NCI-H2196 (cell line): Measurements from ENCODE around the gene CCDC17.

Source experiments
- DNase-seq: peaks from one replicate; lab custom pipeline; 2025; ENCODE audit not compliant: unreplicated experiment; lab: John Stamatoyannopoulos, UW

The CCDC17 gene

DNA sequence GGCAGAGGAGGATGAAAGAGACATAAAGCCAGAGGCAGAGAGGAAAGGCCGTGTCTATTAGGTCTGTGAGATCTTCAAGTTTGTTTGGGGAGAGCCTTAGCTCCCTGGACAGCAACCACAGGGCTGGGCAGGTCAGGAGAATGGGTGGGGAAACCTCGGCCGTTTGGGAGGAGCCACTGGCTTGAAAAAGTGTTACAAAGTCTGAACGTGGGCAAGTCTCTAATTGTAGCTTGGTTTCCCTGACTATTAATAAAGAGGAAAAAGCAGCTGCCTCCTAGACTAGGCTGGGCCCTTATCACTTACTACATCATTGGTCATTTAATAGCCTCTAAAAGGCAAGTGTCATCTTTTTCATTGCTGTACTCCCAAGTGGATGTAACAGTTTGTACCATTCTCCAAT lies at the start of gene CCDC17:
Gene CCDC17, minus strand, starts transcription at position 83 of the 400 bp plus-strand sequence. CDS start 145 bp downstream, outside the sequence.
- no peak for DNase-seq

DNA sequence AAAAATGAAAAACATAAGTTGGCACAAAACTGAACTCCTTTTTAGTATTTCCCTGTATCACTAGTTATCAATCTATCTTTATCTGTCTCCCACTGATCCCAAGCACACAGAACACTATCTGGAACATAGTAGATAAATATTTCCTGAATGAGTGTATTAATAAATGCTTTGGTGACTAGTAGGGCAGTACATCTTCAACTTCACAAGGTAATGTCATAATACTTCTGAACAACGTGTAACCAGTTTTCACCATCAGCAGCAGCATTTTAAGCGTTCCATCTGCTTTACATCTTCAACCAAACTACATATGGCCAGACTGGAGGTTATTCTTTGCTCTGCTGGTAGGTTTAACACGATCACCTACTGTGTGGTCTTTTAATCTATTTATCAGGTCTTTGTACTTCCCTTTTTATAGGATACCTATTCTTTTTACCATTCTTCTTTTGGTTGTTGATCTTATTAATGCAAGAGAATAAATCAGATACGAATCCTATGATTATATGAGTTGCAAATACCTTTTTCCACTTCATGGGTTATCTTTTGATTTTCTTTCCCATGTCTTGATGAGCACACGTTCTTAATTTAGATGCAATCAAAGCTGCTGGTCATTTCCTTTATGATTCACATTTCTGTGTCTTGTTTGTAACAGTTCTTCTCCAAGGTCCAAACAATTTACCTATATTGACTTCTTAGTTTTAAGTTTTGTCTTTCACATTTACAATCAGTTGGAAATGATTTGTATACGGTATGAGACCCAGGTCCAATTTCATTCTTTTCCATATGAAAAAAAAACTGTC lies 46.2 kb upstream of the CCDC17 start:
- no peak for DNase-seq

DNA sequence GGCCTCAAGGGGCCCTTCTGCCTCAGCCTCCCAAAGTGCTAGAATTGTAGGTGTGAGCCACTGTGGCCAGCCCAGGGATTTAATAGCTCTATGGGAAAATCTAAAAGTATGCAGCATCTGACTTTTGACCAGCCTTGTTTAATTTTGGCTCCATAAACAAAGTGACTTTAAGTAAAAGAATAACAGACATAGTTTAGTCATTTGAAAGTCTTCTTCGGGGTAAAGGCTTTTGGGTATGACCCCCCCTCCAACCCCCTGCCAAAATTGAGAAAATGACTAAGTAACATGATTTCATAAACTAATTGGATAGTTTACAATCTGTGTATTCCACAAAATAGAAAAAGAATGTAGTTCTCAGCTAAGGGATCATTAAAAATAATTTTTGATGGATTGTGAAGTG lies 45.5 kb upstream of the CCDC17 start:
- no peak for DNase-seq

DNA sequence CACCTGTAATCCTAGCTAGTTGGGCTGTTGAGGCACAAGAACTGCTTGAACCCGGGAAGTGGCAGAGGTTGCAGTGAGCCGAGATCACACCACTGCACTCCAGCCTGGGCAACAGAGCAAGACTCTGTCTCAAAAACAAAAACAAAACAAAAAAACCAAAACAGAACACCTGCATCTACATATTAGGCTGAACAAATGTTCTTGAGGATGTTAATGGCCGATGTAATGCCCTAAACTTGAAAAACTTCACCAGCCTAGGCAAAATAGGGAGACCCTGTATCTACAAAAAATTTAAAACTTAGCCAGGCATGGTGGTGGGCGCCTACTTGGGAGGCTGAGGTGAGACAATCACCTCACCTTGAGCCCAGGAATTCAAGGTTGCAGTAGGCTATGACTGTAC lies 44.7 kb upstream of the CCDC17 start:
- DNase-seq, result no peak

DNA sequence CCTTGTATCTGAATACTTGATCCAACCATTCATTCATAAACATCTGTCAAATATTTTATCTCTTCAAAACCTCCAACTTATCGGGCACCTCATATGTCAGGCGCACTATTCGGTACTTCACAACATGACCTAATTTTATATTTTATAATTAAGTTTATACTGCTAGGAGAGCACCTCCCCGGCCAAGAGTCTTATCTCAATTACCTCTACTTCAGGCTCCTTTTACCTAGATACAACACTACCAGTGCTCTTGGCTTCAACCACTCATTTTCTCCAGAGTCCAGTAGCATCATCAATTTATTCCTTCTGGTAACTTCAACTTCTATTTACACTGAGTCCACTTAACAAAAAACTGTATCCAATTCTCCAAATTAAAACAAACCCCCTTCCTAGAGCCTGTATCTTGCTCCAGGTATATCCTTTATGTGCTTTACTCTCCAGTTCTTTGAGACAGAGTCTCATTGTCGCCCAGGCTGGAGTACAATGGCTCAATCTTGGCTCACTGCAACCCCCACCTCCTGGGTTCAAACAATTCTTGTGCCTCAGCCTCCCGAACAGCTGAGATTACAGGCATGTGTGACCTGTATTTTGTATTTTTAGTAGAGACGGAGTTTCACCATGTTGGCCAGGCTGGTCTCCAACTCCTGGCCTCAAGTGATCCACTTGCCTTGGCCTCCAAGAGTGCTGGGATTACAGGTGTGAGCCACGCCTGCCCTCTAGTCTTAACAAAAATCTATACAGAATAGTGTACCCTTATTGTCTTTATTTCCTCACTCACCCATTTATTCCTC lies 43.7 kb upstream of the CCDC17 start:
- DNase-seq, result no peak

DNA sequence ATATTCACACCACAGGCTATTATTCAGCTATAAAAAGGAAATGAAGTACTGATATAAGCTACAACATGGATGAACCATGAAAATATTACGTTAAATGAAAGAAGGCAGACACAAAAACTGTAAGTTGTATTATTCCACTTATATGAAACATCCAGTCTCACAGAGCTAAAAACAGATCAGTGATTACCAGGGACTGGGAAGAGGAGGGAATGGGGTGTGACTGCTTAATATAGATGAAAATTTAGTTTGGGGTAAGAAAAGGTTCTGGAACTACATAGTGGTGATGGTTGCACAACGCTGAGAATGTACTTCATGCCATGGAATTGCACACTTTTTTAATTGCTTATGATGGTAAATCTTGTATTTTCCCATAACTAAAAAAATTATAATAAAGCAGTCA lies 43.0 kb upstream of the CCDC17 start:
- DNase-seq, result no peak

DNA sequence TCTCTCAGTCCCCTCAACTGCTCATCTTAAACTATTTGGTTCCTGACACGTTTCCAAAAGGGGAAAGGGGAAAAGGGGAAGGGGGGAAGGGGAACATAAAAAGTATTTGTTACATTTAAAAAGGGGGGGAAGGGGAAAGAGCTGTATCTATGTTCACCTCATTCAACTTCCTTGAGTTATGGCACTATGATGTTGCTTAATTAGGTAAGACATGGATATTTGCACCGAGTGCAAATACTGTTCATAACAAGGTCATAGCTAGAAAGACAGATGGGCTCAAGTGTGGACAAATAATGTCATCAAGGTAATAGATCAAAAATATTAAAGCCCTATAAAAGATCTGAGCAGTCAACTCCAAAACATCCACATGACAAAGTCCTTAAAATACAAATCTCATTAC lies 36.5 kb upstream of the CCDC17 start:
- DNase-seq, result no peak

DNA sequence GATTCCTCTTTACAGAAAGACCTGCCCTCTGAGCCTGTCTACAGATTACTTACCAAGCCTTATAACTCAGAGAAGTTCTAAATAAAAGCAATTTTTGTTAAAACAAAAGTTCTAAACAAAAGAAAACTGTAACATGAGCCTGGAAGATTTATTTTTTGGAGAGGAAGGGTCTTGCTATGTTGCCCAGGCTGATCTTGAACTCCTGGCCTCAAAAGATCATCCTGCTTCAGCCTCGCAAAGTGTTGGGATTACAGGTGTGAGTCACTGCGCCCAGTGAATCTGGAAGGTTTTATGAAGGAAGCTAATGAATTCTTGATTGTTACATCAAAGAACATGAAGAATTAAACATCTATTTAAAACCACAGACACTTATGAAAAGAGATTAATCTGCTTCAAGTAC lies 35.4 kb upstream of the CCDC17 start:
- no peak for DNase-seq

DNA sequence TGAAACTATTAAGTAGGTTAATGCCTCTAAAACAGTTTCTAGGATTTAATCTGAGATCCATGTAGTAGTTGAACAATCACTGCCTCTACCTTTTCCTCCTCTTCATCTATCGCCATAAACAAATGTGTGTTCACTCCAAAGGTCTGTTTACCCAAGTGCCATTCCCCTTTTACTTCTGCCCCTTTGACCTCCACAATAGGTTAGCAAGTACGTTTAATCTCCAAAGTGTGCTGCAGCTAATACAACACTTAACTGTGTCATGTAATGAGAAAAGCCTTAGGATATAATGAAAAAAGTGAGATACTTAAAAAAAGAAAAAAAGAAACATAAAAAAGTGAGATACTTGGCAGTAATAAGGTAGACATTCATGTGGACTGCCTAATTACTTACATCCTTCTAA lies 34.3 kb upstream of the CCDC17 start:
- DNase-seq, result no peak

DNA sequence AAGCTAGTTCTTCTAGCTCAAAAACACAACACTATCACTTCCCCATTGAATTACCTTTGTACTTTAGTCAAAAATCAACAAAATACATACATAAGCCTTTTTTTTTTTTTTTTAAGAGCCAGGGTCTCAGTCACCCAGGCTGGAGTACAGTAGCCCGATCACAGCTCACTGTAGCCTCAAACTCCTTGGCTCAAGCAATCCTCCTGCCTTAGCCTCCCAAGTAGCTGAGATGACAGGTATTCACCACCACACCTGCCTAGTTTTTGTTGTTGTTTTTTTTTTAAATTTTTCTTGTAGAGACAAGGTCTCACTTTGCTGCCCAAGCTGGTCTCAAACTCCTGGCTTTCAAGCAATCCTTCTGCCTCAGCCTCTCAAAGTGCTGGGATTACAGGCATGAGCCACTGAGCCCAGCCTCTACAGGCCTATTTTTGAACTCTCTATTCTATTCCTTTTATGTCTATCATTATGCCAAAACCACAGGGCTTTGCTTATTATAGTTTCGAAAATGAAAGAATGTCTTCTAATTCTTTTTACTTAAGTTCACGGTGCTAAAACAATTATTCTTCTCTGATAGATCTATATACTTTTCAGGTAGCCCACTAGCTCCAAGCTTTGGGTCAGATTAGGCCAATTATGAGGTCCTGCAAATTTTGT lies 32.8 kb upstream of the CCDC17 start:
- no peak for DNase-seq

DNA sequence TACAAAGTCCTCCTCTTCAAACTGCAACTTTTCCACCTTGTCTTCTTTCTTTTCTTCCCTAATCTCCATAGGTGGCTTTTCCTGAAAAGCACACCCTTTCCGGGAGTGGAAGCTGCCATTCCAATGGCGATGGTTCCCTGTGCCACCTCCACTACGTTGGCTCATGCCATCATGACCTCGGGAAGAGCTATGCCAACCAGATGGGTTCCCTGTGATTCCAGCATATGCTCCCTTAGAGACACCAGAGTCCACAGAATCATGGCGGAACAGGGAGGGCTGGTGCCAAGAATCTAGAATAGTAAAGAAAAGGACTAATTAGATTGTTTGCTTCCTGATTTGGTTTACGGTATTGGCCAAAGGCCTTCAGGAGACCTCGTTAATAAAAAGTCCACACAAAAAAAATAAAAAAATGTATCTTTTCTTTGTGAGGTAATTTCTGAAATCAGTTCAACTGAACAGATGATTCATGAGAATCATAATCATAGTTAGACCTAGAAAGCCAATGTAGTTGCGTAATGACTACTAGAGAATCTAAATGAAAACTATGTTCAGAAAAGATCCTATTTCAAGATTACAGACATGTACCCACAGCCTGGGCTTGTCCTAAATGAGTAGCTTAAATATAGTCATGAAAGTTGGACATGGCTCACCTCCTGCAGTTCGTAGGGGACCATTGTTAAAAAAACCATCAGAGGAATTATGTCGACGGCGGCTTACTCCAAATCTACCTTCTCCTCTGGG lies 30.9 kb upstream of the CCDC17 start:
- DNase-seq, result no peak

DNA sequence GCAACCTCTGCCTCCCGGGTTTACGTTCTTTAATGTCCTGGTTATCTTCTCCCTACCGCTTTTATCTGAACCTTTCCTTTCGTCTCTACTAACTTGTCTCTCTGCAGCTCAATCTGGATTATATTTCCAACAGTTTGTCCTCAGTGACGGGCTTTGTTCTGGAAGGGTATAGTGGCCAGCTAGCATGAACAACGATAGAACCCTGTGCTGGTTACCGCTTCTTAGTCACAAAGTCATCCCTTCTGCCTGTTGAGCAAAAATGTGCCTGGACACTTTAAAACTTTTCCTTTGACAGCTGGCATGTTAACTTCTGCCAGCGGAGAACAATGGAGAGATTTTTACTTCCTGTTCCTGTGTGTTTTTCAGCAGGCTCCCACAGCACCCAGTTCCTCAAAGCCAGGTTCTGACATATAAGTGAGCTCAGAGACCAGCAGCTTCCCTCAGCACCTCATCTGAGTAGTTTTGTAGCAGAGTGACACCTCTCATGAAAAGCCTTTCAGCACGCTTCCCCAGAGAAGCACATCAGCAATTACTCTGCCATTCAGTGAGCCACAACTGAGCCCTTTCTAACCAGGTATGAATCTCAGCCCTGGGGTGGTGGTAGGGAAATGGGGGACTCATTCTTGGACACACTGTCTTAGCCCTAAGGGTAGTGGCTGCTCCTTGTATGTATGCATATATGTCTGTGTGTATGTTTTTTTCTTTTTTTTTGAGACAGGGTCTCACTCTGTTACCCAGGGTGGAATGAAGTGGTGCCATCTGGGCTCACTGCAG lies 23.6 kb upstream of the CCDC17 start:
- no peak for DNase-seq

DNA sequence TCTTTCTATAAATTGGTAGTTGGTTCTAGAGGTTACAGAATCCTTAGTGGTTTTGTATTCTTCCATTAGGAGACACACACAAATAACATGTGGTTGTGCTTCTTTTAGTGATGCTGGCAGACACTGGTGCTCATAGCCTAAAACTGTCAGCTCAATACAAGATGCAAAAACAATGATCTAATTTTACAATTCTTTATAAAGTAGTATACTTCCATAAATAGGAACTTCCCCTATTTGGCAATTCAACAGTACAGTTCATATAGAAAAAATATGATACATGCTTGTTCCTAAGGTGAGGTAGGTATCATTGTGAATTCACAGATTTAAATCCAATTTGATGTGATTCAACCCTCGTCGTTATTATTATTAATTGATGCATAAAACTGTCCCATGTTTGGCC lies 20.8 kb upstream of the CCDC17 start:
- no peak for DNase-seq

DNA sequence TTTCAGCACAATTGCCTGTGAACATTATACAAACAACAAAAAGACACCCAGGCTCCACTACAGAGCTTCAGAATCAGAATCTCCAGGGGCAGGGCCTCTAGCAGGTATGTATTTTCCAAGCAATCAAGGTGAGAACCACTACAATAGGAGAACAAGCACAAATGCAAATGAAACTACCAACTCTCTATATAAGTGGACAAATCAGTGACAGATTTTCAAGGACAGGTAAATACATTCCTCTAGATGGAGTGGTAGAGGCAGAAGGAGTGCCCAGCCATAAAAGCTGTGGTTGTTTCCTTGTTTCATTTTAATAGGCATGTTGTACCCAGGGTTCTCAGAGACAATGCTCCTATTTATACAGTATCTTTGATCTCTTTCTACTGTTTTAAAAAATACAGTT lies 20.1 kb upstream of the CCDC17 start:
- peak; percentile 36 for DNase-seq

DNA sequence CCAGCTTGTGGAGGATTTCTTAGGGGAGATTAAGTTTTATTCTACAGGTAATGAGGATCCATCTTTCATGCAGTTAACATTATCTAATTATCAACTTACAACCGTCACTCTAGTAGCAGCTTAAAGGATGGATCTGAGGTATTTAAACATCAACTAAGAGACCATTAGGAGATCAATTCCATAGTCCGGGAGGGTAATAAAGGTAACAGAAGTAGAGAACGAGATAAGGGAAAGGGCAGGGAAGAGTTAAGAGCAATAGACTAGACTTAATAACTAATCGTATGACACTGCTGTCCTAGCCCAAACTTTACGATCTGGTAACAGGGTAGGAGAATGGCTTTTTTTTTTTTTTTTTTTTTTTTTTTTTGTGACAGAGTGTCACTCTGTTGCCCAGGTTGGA lies 19.5 kb upstream of the CCDC17 start:
- no peak for DNase-seq

DNA sequence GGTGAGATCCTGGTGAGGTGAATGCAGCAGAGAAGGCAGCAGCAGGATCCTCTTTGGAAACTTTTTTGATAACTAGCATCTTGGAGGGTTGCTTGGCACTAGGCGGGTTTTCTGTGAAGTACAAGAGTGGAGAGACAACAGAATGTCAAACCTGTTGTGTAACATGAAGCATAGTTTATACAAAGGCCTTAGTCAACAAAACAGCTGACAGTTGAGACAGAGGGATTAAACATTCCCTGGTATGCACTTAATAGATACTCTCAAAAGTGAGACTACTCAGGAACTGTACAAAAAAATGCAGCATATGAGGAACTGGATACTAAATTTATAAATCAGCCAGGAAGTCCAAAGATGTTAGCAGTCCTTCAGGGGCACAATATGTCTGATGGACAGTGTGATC lies 16.4 kb upstream of the CCDC17 start:
- DNase-seq, result no peak

DNA sequence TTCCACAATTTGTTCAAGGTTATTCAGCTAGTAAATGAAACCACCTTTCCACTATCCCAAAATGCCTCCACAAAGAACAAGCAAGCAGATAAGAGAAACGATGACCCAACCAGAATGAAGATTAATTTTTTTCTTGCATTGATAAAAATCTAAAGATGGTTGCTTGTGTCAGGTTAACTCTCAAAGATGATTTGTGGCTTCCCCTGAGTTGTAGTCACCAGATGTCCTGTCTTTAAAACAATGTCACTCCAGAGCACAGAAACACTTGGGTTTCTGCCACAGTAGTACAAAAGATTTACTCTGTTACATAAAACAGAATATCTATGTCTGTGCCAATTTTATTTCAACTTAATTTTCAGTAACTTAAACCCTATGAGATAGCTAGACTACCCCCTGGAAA lies 11.4 kb upstream of the CCDC17 start:
- DNase-seq, result no peak

DNA sequence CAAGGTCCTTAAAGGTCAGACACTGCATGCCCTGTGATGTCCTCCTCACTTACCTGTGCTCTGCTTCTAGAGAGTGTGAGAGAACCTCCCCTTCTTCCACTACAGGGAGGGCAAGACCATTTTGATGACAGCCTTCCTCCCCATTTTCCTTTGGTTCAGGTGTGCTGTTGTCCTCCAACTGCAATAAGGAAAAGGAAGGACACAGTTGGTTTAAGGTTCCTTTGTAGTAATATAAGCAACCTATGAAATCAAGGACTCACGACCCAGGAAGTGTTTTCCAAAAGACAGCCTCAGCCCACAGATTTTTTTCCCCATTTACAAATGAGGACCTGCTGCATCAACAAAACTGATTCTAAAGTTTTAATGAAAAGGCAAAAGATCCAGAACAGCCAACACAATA lies 6.6 kb upstream of the CCDC17 start:
- no peak for DNase-seq

DNA sequence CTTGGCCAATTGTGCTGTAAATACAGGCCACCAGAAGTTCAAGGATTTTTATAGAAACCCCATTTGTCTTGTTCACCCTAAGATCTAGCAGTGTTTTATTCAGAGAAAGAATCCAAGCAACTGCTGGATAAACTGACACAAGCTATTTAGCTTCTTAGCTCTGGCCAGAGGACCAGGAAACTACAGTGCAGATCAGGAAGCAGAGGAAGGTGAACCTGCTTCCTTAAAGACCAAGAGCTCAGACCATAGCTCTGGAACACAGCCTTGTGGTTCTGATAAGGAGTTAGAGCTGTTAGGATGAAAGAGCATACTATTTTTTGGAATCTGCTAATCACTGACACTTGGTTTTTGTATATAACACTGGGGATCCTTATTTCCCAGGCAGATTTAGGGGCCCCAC lies 5.2 kb upstream of the CCDC17 start:
- DNase-seq, result no peak

DNA sequence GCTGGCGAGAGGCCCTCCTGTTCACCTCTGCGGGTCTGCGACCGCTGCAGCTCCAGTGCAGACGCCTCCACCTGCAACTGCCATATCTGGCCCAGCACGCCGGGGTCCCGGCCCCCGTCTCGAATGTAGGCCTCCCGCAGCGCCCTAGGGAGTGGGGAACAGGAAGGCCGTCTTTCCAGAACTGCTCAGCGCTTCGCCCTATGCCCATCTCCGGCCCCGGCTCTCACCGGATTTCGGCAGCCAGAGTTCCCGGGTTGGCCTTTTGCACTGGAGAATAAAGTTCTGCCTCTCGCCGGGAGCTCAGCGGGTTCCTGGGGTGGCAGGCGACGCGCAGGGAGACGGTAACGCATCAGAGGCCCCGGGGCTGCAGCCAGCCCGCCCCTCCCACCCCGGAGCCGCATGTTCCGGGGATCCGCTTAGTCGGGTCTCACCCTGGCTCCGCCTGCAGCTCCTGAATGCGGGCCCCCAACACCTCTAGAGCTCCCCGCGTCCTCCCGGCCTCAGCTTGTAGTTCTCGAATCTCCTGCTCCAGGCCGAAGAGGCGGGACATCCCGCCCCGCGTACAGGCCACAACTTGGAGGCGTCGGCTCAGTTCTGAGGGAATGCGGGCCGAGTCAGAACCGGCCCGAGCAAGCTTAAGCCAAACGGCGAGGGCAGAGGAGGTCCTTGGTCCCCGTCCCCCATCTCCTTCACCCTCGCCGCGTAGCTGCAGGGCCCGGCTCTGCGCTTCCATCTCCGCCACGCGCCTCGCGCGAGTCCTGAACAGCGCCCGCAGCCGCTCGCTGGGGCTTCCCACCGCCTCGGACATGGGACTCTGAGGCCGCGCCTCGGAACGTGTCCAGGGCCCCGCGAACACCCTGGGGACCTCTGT lies 1.1 kb downstream of the CCDC17 start:
- DNase-seq, result no peak
